Astrocyte of the cerebellum (primary cell): ENCODE measurements around the gene CD55.
A peak's percentile ranks its signal among the peaks of the same experiment; 100 is the strongest.
"Not testable (repeated sequence)": the region's sequence is repeated elsewhere in the genome, so short reads cannot be mapped to it uniquely, and the experiment has no call there.

ENCODE experiments used
- DNase-seq: peaks from one replicate; pipeline ENCODE4 v3.0.0-alpha.2; 2011; ENCODE audit warnings: low read depth
- H3K4me3 ChIP-seq: 2 replicates; pipeline ENCODE4 v1.5.1; 2011; ENCODE audit warnings: mild to moderate bottlenecking, low read depth, low read length, moderate library complexity
- in situ Hi-C: cut with HindIII; loops from 2 replicates; pipeline ENCODE4 v1.10.0; 2017; ENCODE audit warnings: low sequenced_read_pairs
- TF ChIP-seq, protein P1 (sequence below): IDR thresholded peaks from 2 replicates; pipeline ENCODE4 v1.5.1; 2012; ENCODE audit warnings: low read length, low read depth, moderate library complexity, mild to moderate bottlenecking; ENCODE audit errors: missing control alignments

Gene CD55

DNA sequence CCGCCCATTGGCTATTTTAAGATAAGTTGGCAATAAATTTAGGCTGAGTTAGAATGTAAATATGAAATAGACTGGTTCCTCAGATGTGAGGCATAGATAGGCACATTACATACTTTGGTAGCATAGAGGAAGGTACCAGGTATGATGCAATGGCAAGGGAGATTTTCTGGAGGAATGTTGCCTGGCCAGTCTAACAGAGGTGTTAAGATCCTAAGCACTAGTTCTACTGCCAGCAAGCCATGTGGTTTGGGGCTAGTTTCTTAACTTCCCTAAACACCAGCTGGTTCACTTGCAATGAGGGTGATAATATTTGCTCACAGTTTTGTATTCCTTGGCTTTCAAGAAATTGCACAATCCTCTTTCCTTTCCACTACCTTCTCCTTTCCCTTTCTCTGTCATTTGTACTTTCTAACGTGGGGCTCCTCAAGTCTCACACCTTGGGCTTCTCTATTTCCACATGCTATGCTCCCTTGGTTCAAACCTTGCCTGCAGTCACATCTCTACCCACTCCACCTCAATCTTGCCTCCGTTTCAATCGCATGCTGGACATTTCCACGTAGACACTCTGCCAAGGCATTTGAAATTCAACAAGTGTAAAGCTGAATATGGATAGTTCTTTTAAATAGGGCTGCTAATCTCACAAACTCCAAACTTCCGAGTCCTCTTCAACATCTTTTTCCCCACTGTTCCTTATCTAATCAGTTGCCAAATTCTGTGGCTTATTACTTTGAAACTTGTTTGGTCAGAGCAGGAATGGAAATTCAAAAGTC lies 4.7 kb upstream of the CD55 start:
- TF ChIP-seq, protein P1, sequence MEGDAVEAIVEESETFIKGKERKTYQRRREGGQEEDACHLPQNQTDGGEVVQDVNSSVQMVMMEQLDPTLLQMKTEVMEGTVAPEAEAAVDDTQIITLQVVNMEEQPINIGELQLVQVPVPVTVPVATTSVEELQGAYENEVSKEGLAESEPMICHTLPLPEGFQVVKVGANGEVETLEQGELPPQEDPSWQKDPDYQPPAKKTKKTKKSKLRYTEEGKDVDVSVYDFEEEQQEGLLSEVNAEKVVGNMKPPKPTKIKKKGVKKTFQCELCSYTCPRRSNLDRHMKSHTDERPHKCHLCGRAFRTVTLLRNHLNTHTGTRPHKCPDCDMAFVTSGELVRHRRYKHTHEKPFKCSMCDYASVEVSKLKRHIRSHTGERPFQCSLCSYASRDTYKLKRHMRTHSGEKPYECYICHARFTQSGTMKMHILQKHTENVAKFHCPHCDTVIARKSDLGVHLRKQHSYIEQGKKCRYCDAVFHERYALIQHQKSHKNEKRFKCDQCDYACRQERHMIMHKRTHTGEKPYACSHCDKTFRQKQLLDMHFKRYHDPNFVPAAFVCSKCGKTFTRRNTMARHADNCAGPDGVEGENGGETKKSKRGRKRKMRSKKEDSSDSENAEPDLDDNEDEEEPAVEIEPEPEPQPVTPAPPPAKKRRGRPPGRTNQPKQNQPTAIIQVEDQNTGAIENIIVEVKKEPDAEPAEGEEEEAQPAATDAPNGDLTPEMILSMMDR: no peak
- DNase-seq: no peak
- no peak overlapping the region for H3K4me3 ChIP-seq
- in situ Hi-C loops: loop anchor here (5.0 kb wide), 1 partner anchor 95 kb away; no protein-coding TSS in a partner anchor

DNA sequence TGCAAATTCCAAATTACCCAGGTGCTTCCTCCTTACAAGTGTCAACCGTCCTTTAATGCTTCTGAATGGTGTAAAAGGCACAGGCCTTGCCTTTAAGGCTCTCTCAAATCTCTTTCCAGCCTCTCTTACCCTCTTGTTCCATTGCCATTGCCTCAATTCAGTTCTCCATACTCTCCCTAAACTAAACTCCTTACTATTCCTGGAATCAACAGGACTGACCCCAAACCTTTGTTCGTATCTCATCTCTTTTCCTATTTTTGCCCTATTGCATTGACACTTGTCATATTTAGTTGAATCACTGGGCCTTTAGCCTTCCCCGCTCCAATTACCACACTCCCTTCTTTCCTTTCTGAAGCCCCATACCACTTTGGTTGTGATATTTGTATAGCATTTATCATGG lies 3.9 kb upstream of the CD55 start:
- DNase-seq: no peak
- in situ Hi-C loops: loop anchor here (5.0 kb wide), 1 partner anchor 95 kb away; no protein-coding TSS in a partner anchor
- no peak overlapping the region for H3K4me3 ChIP-seq
- TF ChIP-seq, protein P1: no peak

DNA sequence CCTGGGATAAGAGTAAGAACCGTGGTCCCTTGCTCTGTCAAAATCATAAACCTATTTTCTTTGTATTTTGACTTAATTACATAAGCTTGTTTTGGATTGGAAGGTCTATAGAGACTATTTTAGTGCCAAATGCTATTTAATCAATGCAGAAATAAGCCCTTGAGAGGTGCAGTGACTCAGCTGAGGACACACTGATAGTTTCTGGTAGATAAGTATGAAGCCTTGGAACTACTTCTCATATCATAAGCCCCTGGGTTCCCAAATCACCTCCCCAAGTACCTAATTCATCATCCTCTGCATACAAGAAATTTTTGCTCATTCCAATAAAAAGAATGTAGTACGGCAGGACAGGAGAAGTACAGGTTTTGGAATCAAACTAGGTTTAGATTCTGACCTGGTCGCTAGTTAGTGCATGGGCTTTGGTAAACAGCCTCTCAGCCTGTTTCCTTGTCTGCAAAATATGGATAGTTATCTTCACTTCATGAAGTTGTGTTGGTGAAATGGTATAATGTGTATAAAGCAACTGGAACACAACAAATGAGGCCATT lies 3.3 kb upstream of the CD55 start:
- in situ Hi-C loops: loop anchor here (5.0 kb wide), 1 partner anchor 94 kb away; no protein-coding TSS in a partner anchor

DNA sequence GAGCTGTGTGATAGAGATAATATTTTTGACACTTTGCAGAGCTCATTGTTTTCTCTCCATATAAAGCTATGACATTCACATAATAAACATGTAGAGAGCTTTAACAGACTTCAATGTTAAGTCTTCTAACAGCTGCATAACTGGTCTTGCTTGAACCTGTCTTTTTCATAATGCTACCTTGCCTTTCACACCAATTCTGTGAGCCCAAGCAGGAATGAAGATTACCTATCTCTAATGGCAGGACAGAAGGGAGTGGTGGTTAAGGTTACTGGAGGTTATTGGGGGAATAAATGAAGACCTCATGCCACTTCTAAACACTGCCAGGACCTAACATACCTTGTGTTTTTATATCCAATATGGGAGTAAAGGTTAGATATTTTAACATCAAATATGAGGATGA lies 2.3 kb upstream of the CD55 start:
- in situ Hi-C loops: loop anchor here (5.0 kb wide), 1 partner anchor 93 kb away; no protein-coding TSS in a partner anchor
- no peak for DNase-seq
- H3K4me3 ChIP-seq: no peak overlapping the region
- TF ChIP-seq, protein P1: no peak

More for the DNA sequence above, 3.3 kb upstream of the CD55 start:
- H3K4me3 ChIP-seq: no peak overlapping the region
- no peak for DNase-seq
- TF ChIP-seq, protein P1: no peak

DNA sequence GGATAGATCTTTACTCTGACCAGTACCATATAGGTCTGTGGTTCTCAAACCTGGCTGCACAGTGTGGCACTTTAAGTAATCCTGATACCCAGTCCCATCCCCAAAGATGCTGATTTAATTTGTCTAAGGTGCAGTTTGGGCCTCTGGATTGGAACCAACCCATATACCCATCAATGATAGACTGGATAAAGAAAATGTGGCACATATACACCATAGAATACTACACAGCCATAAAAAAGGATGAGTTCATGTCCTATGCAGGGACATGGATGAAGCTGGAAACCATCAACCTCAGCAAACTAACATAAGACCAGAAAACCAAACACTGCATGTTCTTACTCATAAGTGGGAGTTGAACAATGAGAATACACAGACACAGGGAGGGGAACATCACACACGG lies 1.4 kb upstream of the CD55 start:
- in situ Hi-C loops, DNase-seq, H3K4me3 ChIP-seq: not testable (repeated sequence)

DNA sequence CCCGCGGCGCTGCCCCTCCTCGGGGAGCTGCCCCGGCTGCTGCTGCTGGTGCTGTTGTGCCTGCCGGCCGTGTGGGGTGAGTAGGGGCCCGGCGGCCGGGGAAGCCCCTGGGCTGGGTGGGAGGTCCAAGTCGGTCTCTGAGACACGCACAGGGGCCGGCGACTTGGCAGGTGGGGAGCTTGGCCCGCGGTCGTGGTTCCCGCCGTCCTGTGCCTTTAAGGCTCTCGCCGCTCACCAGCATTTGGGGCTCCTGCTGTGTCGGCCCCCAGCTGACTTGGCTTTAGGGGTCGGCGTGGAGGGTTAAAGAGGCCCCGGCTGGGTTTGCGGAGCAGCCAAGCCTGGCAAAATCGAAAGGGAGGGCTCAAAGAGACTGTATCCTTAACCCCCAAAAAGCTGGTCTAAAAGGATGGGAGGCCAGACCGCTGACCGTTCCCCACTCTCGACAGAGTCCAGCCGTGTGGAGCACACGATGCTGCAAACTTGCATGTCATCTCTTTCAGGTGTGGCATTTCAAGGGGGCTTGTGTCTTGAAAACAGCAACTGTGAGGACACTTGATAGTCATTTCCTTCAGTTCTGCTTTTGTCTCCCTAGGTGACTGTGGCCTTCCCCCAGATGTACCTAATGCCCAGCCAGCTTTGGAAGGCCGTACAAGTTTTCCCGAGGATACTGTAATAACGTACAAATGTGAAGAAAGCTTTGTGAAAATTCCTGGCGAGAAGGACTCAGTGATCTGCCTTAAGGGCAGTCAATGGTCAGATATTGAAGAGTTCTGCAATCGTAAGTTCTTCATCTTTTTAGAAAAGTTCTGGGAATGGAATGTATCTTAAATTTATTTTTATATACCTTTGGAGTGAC lies 540 bp downstream of the CD55 start:
- no peak for DNase-seq
- H3K4me3 ChIP-seq: peak overlapping the region; percentile 83

More for the DNA sequence above, 540 bp downstream of the CD55 start:
- in situ Hi-C loops: no loop called here
- TF ChIP-seq, protein P1: no peak
